ENCODE measurements around the gene STMND1. TPM values are rescaled to one million over a fixed set of nuclear protein-coding genes. Genes with fewer than 3 reads are reported as not detected.

The STMND1 gene
- total and polyA plus RNA-seq, 10 donors, result not detected

DNA sequence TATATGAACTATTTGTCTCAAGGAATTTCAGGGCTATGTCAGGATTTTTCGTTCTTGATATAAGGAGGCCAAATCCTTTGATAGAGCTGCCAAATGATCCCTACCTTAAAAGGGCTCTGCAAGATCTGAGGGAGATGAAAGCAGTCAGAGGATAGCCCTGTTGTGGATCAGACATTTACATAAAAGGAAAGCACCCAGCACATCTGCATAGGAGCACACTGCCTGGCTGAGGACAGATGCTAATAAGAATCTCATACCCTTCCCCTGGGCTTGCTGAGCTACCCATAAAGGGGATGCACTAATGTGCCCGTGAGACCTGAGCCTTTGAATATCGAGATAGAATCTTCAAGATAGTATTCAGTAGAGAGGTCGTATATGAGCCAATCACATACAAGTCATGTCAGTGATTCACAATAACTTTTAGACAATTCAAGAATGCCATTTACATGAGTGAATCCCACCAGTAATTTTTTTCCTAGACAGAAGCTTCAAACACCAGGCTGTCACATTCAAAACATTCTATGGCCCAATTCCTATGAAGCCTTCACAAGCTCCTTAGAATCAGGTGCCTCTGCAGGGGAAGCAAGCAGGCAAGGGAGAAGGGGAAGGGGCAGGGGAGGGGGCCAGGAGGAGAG, 71.1 kb downstream of the STMND1 start:
- Histone ChIP-seq H3K9me3 (no peaks in the 10 kb centered on the region), H3K36me3 (no peaks in the 10 kb centered on the region), H3K27me3 (replicated peaks in 1 of 7) (no peaks in the 10 kb centered on the region), H3K4me3 (no peak overlapping the region), H3K4me1 (no peaks in the 10 kb centered on the region), H3K27ac (no peak overlapping the region)
- WGBS, 5 donors, result 60 to 78% (median 64%) methylated on average over 4 of the region's 4 CpGs
- intact Hi-C loops (cut with DNase I; ENCODE audit: low total_unique reads), result no loop called here
- TF ChIP-seq POLR2AphosphoS5 (IDR thresholded peaks at IDR 0.05), result no peak
- TF ChIP-seq, protein P1, sequence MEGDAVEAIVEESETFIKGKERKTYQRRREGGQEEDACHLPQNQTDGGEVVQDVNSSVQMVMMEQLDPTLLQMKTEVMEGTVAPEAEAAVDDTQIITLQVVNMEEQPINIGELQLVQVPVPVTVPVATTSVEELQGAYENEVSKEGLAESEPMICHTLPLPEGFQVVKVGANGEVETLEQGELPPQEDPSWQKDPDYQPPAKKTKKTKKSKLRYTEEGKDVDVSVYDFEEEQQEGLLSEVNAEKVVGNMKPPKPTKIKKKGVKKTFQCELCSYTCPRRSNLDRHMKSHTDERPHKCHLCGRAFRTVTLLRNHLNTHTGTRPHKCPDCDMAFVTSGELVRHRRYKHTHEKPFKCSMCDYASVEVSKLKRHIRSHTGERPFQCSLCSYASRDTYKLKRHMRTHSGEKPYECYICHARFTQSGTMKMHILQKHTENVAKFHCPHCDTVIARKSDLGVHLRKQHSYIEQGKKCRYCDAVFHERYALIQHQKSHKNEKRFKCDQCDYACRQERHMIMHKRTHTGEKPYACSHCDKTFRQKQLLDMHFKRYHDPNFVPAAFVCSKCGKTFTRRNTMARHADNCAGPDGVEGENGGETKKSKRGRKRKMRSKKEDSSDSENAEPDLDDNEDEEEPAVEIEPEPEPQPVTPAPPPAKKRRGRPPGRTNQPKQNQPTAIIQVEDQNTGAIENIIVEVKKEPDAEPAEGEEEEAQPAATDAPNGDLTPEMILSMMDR (IDR thresholded peaks at IDR 0.05 in 8 of 11, conservative IDR thresholded peaks at IDR 0.05 in 3 of 11), result no peak
- no peak for TF ChIP-seq POLR2A (IDR thresholded peaks at IDR 0.05)
- no peak for DNase-seq

DNA sequence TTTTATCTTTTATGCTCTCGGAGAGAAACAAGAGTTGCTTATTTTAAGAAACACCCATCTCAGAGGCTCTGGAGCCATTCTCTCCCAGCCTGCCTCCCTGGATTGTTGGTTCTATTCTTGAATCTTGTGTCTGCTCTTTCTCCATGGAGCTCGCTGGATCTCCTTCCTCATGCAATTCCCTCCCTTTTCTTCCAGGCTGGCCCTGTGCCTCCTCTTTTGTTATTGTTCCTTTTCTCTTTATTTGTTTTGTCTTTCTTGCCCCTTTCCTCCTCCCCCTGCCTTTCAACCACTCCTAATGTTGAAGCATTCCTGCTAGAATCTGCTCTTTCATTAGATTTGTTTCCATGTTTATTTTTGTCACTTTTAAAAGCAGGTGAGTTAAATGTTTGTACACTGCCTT, 76.5 kb downstream of the STMND1 start:
- no peak for DNase-seq
- Histone ChIP-seq H3K36me3 (no peaks in the 10 kb centered on the region), H3K27ac (no peak overlapping the region), H3K27me3 (replicated peaks in 1 of 7) (no peaks in the 10 kb centered on the region), H3K4me1 (no peaks in the 10 kb centered on the region), H3K9me3 (peaks cover 0 to 5% (median 0%) of the 10 kb centered on the region in 8 donors), H3K4me3 (no peak overlapping the region)
- intact Hi-C loops (cut with DNase I; ENCODE audit: low total_unique reads), result no loop called here
- TF ChIP-seq POLR2A (IDR thresholded peaks at IDR 0.05), result no peak
- 71 to 89% (median 82%) methylated on average over 2 of the region's 2 CpGs for WGBS, 5 donors

DNA sequence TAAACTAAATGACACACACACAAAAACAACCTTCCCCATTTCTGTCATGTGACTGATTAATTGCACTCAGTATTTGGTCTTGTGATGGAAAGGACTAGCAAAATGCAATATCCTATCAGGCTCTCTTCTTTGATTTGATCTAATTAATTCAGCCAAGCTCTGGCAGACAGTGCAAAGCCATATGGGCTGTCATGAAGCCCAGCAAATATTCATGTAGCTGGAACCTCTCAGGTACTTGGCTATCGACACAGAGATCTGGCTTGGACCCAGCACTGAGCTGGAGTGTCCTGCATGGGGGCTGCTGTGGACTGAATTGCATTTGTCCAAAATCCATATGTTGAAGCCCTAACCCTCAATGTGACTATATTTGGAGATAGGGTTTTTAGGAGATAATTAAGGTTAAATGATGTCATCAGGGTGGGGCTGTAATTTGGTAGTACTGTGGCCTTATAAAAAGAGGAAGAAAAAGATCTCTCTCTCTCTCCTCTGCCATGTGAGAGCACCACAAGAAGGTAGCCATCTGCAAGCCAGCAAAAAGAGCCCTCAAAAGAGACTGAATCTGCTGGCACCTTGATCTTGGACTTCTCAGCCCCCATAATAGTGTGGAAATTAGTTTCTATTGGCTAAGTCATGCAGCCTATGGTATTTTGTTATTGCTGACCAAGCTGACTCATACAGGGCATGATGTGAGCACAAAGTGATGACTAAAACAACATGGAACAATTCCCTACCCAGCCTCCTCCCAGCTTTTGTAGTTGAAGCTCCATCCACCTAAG, 77.1 kb downstream of the STMND1 start:
- no peak for DNase-seq
- Histone ChIP-seq H3K36me3 (no peaks in the 10 kb centered on the region), H3K9me3 (peaks cover 0 to 5% (median 0%) of the 10 kb centered on the region in 8 donors), H3K4me3 (no peak overlapping the region), H3K27me3 (replicated peaks in 1 of 7) (no peaks in the 10 kb centered on the region), H3K27ac (no peak overlapping the region), H3K4me1 (no peaks in the 10 kb centered on the region)
- TF ChIP-seq, protein P1 (IDR thresholded peaks at IDR 0.05 in 8 of 11, conservative IDR thresholded peaks at IDR 0.05 in 3 of 11), result no peak
- TF ChIP-seq POLR2A (IDR thresholded peaks at IDR 0.05) (no peak), POLR2AphosphoS5 (IDR thresholded peaks at IDR 0.05) (no peak)
- intact Hi-C loops (cut with DNase I; ENCODE audit: low total_unique reads), result no loop called here
- 64 to 97% (median 88%) methylated on average over 1 of the region's 1 CpG for WGBS, 5 donors

DNA sequence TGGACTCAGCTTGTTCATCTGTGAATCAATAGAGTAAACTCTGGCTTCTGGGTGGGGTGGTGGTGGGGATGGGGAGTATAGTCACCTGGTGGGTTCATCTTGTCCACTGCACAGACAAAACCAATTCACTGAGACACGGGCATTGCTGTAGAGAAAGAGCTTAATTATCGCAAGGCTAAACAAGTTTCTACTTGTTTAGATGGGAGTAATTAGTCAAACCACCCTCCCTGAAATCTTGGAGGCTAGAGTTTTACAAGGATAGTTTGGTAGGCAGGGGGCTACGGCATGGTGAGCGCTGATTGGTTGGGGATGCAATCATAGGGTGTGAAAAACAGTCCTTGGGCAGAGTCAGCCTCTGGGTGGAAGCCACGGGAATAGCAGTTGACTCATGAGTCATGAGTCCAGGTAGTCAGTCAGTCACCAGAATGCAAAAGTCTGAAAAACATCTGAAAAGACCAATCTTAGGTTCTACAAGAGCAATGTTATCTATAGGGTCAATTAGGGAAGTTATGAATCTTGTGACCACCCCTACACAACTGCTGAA, 77.8 kb downstream of the STMND1 start:
- 82 to 95% (median 91%) methylated on average over 5 of the region's 5 CpGs for WGBS, 5 donors
- Histone ChIP-seq H3K9me3 (peaks cover 0 to 5% (median 0%) of the 10 kb centered on the region in 8 donors), H3K27me3 (replicated peaks in 1 of 7) (no peaks in the 10 kb centered on the region), H3K36me3 (no peaks in the 10 kb centered on the region), H3K4me3 (no peak overlapping the region), H3K4me1 (no peaks in the 10 kb centered on the region), H3K27ac (no peak overlapping the region)
- TF ChIP-seq, protein P1 (IDR thresholded peaks at IDR 0.05 in 8 of 11, conservative IDR thresholded peaks at IDR 0.05 in 3 of 11), result no peak
- TF ChIP-seq POLR2AphosphoS5 (IDR thresholded peaks at IDR 0.05) (no peak), POLR2A (IDR thresholded peaks at IDR 0.05) (no peak)
- intact Hi-C loops (cut with DNase I; ENCODE audit: low total_unique reads), result no loop called here
- DNase-seq, result no peak

Other genes with a start within 250 kb of the STMND1 start
- 1 to 10 TPM in 3 of 7 donors, under 1 TPM in 4; 0.33 to 1.8 (median 0.68) TPM for gene RBM24, start 179.3 kb downstream of the STMND1 start, total RNA-seq
- 1 to 10 TPM in 1 of 3 donors, under 1 TPM in 2; 0.76 to 1.3 (median 0.99) TPM for gene RBM24, start 179.3 kb downstream of the STMND1 start, polyA plus RNA-seq